ENCODE results near the gene CMTM4.

- TF ChIP-seq CTCF (IDR thresholded peaks at IDR 0.05) (no peak), POLR2A (IDR thresholded peaks at IDR 0.05) (no peak)
Observed at GRCh38 chr16:66569131-66569530, 127.4 kb downstream of the CMTM4 start.

Data from tibial nerve (tissue), 3 donors.